ENCODE results near the gene NDE1.

DNA sequence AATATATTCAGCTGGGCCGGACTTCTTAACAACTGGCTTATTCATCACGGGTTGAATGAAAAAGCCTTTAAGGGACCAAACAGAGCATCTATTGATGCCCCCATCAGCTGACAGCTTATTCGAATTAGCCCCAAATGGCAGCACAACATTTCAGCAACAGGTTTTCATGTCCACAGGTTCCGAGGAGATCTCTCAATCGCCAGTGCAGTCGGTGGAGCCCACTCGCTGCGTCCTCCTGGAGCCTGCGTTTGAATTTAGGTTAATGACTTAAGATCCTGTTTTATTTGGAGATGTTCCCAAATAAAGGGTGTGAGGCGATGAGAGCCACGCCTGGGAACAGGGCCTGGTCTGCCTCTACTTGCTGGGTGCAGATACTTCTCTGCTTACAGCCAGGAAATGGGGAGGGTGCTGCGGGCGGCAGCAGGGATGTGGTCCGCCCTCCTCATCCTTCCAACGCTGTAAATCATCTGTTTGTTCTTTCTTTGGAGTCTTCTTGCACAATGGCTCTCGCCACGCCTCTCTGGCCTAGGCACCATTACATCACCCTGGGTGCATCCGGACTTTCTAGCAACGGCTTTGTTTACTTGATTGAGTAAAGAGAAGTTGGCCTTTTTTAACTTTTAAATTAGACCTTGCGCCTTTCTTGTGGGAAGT lies 22.6 kb downstream of the NDE1 start:
- no peak for TF ChIP-seq YY1 (IDR thresholded peaks at IDR 0.05; ENCODE audit: low read depth)
- TF ChIP-seq, protein P1, sequence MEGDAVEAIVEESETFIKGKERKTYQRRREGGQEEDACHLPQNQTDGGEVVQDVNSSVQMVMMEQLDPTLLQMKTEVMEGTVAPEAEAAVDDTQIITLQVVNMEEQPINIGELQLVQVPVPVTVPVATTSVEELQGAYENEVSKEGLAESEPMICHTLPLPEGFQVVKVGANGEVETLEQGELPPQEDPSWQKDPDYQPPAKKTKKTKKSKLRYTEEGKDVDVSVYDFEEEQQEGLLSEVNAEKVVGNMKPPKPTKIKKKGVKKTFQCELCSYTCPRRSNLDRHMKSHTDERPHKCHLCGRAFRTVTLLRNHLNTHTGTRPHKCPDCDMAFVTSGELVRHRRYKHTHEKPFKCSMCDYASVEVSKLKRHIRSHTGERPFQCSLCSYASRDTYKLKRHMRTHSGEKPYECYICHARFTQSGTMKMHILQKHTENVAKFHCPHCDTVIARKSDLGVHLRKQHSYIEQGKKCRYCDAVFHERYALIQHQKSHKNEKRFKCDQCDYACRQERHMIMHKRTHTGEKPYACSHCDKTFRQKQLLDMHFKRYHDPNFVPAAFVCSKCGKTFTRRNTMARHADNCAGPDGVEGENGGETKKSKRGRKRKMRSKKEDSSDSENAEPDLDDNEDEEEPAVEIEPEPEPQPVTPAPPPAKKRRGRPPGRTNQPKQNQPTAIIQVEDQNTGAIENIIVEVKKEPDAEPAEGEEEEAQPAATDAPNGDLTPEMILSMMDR (IDR thresholded peaks at IDR 0.05): no peak
- TF ChIP-seq POLR2AphosphoS5 (IDR thresholded peaks at IDR 0.05; ENCODE audit: low read depth, low read length): no peak
- TF ChIP-seq, protein P2, sequence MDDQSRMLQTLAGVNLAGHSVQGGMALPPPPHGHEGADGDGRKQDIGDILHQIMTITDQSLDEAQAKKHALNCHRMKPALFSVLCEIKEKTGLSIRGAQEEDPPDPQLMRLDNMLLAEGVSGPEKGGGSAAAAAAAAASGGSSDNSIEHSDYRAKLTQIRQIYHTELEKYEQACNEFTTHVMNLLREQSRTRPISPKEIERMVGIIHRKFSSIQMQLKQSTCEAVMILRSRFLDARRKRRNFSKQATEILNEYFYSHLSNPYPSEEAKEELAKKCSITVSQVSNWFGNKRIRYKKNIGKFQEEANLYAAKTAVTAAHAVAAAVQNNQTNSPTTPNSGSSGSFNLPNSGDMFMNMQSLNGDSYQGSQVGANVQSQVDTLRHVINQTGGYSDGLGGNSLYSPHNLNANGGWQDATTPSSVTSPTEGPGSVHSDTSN (IDR thresholded peaks at IDR 0.05): no peak
- no peak for TF ChIP-seq EP300 (IDR thresholded peaks at IDR 0.05; ENCODE audit: borderline replicate concordance in 1 of 2, low read depth in 1 of 2, low read length in 1 of 2)
- TF ChIP-seq RAD21 (IDR thresholded peaks at IDR 0.05; ENCODE audit: low read length): no peak
- TF ChIP-seq EZH2phosphoT487 (IDR thresholded peaks at IDR 0.05; ENCODE audit: borderline replicate concordance, low read depth): no peak
- TF ChIP-seq FOXM1 (IDR thresholded peaks at IDR 0.05; ENCODE audit: low read depth): no peak
- TF ChIP-seq RFX5 (IDR thresholded peaks at IDR 0.05; ENCODE audit: low read length): no peak
- no peak for TF ChIP-seq TAF1 (IDR thresholded peaks at IDR 0.05; ENCODE audit: borderline replicate concordance, low read depth, low read length)
- no peak for TF ChIP-seq FOXJ3 (CRISPR knock-in tag; IDR thresholded peaks at IDR 0.05)
- TF ChIP-seq, protein P3, sequence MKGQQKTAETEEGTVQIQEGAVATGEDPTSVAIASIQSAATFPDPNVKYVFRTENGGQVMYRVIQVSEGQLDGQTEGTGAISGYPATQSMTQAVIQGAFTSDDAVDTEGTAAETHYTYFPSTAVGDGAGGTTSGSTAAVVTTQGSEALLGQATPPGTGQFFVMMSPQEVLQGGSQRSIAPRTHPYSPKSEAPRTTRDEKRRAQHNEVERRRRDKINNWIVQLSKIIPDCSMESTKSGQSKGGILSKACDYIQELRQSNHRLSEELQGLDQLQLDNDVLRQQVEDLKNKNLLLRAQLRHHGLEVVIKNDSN (IDR thresholded peaks at IDR 0.05; ENCODE audit: borderline replicate concordance, low read depth): no peak
- TF ChIP-seq, protein P4, sequence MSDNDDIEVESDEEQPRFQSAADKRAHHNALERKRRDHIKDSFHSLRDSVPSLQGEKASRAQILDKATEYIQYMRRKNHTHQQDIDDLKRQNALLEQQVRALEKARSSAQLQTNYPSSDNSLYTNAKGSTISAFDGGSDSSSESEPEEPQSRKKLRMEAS (IDR thresholded peaks at IDR 0.05; ENCODE audit: low read depth): no peak
- no peak for TF ChIP-seq GABPA (IDR thresholded peaks at IDR 0.05; ENCODE audit: low read depth)

Measured in SK-N-SH (cell line).